GM21786 (cell line): ENCODE results near the gene CFAP68.

Experiments
- ATAC-seq: cut with Tn5 transposase; IDR thresholded peaks from one replicate; pipeline ENCODE4 v1.9.1; 2021; ENCODE audit not compliant: unreplicated experiment

CFAP68 gene, protein sequence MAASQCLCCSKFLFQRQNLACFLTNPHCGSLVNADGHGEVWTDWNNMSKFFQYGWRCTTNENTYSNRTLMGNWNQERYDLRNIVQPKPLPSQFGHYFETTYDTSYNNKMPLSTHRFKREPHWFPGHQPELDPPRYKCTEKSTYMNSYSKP

DNA sequence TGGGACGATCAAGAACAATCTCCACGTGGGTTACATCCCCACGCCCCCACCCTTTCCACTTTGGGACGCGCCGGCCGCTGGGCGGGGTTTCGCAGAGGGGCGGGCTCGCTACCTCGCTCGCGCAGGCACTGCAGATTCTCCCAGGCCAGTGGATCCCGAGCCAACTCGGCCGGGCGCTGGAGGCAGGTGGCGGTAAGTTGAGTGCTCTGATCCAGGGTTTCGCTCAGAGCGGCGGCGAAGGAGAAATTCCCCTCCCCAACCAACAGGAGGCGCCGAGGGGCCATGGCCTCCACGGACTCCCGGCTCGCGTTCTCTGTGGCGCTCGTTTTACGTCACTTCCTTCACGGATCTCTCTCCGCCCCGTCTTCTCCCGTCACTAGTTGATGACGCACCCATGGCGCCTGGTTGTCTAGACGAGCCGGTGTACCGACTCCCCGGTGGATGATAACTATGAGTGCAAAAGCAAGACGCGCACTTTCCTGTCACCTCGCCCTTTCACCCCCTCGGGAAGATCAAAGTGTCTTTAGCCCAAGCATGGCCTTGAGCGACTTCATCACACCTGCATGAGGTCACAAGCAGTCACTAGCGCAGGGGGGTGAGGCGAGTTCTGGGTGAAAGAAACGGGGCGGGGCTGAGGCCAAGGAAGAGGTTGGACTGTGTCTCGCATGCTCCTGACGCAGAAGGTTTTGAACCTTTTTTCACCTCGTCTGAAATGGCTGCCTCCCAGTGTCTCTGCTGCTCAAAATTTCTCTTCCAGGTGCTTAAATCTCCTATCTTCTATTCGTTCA is at the start of gene CFAP68, which contains the start of gene FDXACB1:
TSS of gene CFAP68 (plus strand) at position 693 of the 788 bp plus-strand sequence. CDS start at position 713, 20 bp downstream.
TSS of gene FDXACB1 (minus strand) at position 317 of the 788 bp plus-strand sequence. CDS start at position 284, 33 bp downstream.
- ATAC-seq, result peak; percentile 92

DNA sequence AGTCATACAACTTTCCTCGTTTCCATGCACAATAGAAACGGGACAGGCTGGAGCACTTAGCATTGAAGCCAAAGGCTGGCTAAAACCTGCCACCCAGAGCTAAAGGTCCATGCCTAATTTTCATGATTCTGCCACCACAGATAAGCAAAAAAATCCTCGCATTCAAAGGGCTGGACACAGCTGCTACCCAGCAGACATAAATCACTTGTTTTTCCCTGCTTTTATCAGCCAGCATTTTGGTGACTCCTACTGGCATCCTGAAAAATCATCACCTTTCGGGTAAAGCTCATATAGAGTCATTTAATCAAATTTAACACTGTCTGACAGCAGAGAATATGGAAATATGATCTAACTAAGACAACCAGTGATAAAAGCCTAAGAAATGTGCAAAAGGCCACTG is 45.8 kb upstream of the CFAP68 start:
- ATAC-seq, result no peak

DNA sequence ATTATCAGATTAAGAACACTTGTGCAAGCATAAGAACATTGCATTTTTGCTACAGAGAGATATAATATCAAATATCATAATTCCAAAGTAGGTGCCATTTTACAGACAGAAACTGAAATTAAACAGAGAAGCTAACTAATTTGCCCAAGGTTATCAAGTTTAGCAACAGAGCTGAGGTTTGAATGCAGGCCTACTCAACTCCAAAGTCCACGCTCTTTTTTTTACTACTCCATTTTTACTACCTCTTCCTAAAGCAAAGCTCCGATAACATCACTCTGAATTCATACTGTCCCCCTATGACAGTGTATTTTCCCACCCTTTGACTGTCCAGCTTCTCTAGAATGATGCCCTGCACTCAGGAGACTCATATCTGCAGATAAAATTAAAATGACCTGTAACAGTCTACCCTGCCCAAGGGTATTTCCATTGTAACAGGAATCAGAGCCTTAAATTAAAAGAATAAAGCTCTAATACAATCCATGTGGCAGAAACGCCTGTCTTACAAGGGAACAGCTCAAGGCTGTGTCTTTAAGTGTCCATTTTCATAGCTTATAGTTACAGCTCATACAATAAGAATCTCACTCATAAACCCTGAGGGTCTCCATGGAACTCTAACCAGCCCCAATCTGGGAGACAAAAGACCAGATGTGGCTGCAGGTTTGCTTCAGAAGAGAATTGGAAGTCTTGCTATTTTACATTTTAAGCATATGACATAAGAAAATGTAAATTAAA is 44.7 kb upstream of the CFAP68 start:
- ATAC-seq, result no peak

DNA sequence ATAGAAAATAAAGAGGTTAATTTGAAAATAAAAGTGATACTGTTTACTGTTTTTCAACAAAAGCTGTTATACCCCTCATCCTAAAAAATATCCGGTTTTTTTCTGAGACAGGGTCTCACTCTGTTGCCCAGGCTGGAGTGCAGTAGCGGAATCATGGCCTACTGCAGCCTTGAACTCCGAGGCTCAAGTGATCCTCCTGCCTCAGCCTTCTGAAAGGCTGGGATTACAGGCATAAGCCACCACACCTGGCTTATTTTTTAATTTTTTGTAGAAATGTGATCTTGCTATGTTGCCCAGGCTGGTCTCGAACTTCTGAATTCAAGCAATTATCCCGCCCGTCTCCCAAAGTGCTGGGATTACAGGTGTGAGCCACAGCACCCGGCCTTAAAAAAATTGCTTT is 43.7 kb upstream of the CFAP68 start:
- ATAC-seq, result no peak

DNA sequence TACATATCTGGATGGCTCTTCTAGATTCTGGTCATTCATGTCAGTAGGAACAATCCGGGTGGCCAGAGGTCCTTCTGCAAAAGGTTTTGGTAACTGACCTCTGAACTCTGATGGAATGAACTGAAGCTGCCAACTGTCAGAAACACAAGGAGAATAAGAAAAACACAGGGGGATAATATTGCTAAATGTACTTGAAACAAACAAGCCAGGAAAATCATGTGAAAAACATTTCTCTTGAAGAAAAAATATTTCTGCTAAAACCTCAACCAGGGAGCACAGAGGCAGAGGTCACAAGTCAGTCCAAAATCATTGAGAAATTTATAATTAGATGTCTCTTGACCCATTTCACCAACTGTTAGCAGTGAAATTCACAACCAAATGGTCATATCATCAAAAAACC is 43.2 kb upstream of the CFAP68 start:
- no peak for ATAC-seq

DNA sequence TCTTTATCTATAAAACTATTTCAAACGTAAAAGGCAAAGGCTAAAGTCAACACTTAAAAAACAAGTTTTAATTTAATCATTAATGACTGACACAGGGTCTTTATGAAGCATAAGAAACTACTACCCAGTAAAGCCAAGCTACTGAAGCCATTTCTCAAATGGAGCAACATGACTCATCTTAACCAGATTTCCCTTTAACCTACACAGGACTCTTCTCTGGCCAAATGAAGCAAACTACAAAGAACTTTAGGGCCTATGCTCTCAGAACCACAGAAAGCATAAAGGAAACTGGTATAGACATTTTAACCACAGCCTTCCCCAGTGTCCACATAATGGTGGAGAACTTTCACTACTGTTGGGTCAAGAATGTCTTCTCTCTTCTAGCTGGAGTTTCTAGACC is 42.6 kb upstream of the CFAP68 start:
- ATAC-seq, result peak; percentile 86

DNA sequence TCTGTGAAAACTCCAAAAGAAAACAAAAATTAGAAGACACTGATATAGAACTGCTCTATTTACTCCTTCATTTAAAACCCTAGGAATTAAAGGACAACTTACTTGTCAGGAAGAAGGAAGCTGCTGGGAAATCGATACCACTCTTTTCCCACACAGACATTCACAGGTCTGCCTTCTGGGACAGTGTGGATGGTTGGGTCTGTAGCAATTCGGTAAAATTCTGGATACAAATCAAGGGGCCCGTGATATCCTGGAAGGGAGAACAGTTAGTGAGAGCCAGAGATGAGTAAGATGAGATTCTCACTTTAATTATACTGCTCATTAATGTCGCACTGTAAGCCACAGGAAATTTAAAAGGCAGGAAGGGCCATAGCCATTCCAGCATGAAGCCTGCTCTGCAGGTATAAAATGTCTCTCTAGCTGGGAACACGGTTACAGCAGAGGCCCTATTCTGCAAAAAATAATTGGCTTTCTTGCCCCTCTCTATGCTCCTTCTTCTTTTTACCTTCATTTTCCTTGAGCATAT is 41.9 kb upstream of the CFAP68 start:
- no peak for ATAC-seq

DNA sequence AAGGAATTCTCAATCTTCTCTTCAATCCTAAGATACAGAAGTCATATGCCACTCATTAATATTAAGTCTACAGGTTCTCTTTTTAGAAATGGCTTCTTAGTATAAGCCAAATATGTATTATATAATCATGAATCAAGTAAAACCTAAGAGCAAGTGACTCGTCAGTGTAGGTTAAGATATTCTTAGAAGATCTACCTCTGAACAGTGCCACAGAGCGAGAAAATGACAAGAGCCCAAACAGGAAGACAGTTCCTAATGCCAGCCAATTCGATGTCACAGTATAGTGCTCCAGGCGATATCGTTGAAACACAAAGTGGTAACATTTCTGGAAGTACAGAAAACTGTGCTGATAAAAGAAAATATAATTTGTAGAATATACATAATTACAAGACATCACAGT is 41.3 kb upstream of the CFAP68 start:
- ATAC-seq, result no peak

DNA sequence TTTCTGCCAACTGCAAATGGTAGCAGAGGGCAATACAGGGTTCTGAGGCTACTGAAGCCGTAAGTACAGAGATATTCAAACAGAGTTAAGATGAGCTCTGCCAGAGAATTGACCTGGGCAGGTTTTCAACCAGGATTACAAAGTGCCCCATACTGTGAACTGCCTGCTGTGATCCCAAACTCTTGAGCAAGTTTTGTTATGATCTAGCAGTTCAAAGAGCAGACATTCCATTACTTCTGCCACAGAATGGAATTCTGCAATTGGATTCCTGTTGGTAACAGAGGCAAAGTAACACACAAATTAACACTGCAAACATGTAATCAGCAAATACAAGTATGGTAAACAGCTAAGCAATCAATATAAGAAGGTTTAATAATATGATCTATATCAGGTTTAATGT is 39.2 kb upstream of the CFAP68 start:
- ATAC-seq, result no peak

DNA sequence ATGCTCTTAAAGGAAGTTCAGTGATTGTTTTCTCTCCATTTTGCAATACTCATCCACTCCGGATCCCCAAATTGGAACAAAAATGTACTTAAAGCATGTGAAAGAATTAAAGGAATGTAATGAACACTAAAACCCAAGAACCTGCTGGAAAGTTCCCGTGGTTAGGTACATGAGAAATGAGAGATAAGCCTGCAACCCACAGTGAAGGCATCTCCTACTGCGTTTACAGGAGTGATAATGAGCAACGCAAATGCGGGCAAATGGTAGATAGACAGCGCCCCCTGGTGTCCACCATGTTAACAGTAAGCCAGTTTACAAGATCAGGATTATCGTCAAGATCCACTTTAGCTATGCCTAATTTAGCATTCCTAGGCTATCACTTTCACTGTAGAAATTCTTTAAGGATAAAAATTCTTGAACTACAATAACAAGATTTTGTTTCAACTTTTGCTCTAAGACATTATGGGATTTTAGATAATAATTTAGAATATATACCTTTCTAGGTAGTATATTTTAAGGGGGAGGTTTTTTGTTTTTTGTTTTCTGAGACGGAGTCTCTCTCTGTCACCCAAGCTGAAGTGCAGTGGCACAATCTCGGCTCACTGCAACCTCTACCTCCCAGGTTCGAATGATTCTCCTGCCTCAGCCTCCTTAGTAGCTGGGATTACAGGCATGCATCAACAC is 37.8 kb upstream of the CFAP68 start:
- no peak for ATAC-seq

DNA sequence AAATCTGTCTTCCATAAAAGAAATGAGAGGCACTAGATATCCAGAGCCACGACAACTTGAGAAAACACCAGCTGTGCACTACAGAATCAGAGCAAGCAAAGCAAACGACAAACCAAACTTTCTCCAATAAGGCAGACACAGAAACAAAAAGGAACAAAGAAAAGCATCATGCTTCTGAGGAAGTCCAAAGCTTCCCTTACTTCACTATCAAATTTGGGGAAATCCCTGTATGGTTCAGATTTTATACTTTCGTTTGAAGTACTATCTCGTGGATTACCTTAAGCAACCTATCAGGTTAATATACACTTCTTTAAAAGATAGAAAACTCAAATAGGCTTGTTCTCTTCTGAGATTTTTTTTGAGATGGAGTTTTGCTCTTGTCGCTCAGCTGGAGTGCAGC is 35.7 kb upstream of the CFAP68 start:
- no peak for ATAC-seq

DNA sequence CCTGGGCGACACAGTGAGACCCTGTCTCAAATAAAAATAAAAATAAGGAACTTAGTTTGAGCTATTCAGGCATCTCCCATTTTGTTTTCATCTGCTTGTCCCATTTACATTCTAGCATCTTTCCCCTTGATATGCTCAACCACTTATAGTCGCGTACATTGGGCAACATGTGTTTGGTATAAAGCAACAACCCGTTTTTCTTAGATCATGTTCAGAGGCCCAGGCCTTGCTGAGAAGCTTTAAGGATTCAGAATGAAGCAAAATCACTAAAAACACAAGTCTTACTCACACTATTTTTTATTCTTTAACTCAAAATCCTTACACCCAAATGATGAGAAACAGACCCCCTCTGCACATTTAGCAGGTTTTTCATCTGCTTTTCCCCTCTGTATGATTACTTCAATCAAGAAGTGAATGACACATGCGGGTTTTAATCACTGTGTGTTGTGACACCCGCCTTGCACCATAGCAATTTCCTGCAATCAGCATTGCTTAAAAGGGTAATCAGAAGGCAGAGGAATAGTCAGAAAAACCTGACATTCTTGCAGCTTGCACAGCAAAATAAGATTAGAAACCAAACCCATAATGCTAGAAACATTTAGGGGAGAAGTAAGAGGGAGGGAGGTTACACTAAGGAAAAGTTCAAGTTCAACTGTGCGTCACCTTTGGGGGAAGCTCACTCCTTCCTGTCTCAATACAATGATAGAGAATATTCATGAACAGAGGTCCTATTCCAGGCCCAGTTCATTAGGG is 33.9 kb upstream of the CFAP68 start:
- no peak for ATAC-seq

DNA sequence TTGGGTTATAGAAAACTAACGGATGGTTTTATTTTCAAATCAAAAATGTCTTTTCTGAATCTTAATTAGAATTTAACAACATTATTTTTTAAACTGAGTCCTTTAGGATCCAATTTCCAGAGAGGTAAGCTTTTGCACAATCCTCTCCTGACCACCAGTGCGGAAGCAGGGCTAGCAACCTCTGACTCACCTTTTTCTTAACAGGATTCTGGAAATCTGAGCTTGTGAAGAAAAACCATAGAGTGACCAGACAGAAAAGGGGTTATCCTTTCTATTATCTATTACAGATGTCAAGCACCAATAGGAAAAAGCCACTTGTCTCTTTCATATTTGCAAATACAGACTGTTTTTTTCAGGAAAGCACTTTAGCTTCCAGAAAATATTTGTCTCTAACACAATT is 33.3 kb upstream of the CFAP68 start:
- no peak for ATAC-seq

DNA sequence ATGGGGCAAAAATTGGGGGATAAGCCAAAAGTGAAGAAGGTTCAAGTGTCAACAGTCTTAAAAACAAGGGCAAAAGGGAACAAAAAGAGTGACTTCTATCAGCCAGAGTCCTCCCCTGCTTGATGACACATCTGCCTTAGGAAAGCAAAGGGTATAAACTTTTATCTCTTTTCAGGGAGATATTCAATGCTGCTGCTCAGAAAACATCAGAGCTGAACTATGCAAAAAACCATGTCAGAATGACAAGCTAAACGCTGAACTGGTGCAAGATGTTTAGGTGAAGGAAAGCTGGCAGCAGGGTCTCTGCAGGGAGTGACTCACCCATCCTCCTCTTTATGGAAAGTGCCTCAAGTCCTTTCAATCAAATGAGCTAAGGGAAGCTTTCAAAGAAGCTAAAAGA is 32.7 kb upstream of the CFAP68 start:
- no peak for ATAC-seq

DNA sequence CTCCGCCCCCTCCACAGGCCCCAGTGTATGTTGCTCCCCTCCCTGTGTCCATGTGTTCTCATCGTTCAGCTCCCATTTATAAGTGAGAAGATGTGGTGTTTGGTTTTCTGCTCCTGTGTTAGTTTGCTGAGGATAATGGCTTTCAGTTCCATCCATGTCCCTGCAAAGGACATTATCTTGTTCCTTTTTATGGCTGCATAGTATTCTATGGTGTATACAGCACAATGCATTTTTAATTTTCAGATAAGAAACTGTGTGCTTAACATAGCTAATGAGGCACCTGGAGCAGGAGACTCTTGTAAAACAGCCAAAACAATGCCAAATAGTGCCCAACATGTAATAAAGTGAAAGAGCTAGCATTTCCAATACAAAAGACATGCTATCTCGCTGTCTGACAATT is 29.7 kb upstream of the CFAP68 start:
- no peak for ATAC-seq

DNA sequence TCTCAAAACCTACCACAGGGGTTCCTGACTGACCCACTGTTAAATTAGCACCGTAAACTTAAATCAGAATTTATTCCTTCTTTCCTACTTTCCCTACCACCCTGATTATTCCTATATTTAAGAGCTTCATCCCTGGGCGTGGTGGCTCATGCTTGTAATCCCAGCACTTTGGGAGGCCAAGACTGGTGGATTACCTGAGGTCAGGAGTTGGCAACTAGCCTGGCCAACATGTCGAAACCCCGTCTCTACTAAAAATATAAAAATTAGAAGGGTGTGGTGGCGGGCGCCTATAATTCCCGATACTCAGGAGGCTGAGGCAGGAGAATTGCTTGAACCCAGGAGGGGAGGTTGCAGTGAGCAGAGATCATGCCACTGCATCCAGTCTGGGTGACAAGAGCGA is 28.3 kb upstream of the CFAP68 start:
- no peak for ATAC-seq

DNA sequence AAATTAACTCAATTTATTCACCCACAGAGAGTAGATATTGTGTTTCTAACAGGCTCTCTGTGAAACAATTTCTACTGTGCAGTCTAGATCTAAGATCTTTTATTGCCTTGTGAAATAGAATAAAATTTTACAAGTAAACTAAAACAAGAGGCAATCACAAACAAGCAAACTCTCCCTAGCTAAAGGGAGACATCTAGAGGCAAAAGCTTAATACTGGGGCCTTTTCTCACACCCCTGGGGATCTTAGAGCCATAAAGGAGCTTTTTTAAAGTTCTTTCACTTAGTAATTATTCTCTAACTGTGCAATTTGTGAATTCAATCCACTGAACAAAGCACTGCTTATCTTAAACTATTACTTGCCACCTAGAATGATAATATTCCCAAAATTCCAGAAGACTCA is 27.7 kb upstream of the CFAP68 start:
- no peak for ATAC-seq

DNA sequence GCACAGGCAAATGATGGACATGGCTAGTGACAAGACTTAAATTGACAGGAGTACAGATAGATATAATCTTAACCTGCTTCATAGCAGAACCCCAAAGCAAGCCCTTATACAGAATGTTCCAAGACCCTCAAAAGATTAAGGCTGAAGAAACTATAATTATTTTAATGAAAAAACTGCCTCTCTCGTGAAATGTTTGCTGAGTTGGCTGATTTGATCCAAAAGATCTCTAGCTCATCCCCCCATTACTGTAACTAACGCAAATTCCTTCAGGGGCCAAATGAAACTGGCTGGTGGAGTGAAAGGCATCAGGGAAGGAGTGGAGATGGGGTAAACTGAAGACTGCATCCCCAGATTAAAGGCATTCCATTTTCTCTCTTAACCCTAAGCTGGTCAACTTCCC is 27.2 kb upstream of the CFAP68 start:
- no peak for ATAC-seq

DNA sequence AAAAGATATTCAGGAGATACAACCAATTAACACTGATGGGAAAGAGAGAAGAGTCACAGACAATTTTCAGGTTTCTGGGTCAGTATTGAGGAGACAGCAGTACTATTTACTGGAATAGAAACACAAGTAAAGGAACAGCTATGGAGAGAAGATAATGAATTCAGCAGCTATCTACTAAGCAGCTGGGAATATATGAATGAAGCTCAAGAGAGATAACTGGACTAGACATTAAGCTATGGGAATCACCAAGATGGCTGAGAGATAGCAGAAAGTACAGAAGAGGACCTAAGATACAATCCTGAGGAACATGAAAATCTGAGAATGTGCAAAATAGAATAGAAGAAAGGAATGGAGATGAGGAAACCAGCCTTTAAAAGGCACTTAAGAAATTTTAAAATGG is 23.8 kb upstream of the CFAP68 start:
- ATAC-seq, result no peak

DNA sequence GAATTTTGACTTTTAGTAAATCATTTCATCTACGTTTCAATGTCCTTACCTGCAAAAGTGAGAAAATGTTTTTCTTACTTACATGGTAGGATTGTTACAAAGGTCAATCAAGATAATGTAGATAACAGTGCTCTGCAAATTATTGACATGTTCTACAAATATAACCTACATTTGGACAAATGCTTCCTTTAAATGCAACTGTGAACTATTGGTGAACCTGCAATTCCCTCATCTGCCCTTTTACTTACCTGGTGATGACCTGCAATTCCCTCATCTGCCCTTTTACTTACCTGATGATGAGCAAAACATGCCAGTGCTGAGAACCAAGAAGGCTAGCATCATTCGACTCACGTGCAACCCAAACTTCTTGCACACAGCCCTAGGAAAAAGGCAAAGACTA is 19.1 kb upstream of the CFAP68 start:
- ATAC-seq, result no peak

DNA sequence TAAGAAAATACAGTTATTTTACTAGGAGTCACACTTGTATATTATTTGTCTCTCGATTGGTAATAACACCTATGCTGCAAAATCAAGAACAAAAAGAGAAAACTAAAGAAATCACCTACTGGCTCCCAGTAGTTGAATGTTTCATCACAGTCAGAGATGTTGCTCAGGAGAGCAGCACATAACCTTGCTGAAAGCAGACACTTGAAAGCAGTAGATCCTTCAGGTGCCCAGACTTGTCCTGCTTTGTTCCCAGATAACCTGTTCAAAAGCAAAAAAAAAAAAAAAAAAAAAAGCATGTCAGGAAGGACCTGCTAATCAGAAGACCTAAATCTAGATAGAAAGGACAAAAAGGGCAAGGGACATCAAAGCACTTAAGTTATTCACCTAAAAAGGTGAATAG is 9.2 kb upstream of the CFAP68 start:
- ATAC-seq, result no peak
